Fibroblast of lung (primary cell): ENCODE measurements around the gene TRANK1.

Experiments
- CTCF ChIP-seq, 2 donors: IDR thresholded peaks in 1 of 2; conservative IDR thresholded peaks in 1 of 2; 1 replicate in 1 of 2; 2 replicates in 1 of 2; pipeline ENCODE4 v1.5.1; 2011 to 2012; ENCODE audit warnings: low read length in 2 of 2, control low read depth in 1 of 2, inconsistent platforms in 1 of 2, low read depth in 1 of 2, mild to moderate bottlenecking in 1 of 2
- EZH2 ChIP-seq: IDR thresholded peaks from 2 replicates; pipeline ENCODE4 v1.5.1; 2012; ENCODE audit warnings: low read length, control low read depth, mild to moderate bottlenecking; ENCODE audit errors: missing control alignments

- TF ChIP-seq CTCF (conservative IDR thresholded peaks at IDR 0.05 in 1 of 2, IDR thresholded peaks at IDR 0.05 in 1 of 2; ENCODE audit: low read depth in 1 of 2, low read length in 2 of 2) (no peak), EZH2 (no peak)
Observed at GRCh38 chr3:36866368-36866767, 78.5 kb downstream of the TRANK1 start.
